Transverse colon (tissue), 4 donors: ENCODE measurements around the gene TVP23C. TPM values are rescaled to one million over a fixed set of nuclear protein-coding genes. Genes with fewer than 3 reads are reported as not detected.
A peak's percentile ranks its signal among the peaks of the same experiment; 100 is the strongest.

Experiments
- DNase-seq: peaks from one replicate; pipeline ENCODE4 v3.0.0-alpha.2; 2019
- H3K27ac ChIP-seq, 4 donors: fragments of 200-600 bp; sonication (generic); 2 replicates each; pipeline ENCODE4 v1.5.1; 2016 to 2018; ENCODE audit warnings: inconsistent platforms in 4 of 4
- H3K27me3 ChIP-seq: fragments of 200-600 bp; sonication (generic); 2 replicates; pipeline ENCODE4 v1.5.1; 2017; ENCODE audit warnings: inconsistent platforms
- H3K36me3 ChIP-seq, 4 donors: fragments of 200-600 bp; sonication (generic); 2 replicates each; pipeline ENCODE4 v1.5.1; 2017 to 2019; ENCODE audit warnings: inconsistent platforms in 4 of 4
- H3K4me1 ChIP-seq, 4 donors: fragments of 200-600 bp; sonication (generic); 2 replicates each; pipeline ENCODE4 v1.5.1; 2017 to 2020; ENCODE audit warnings: inconsistent platforms in 4 of 4
- H3K4me3 ChIP-seq, 4 donors: fragments of 200-600 bp; sonication (generic); 1 replicate in 1 of 4; 2 replicates in 3 of 4; pipeline versions ENCODE4 v1.5.1 to v1.6.1; 2017 to 2019; ENCODE audit warnings: inconsistent platforms in 4 of 4
- H3K9me3 ChIP-seq, 2 donors: fragments of 200-600 bp; sonication (generic); 2 replicates each; pipeline ENCODE4 v1.5.1; 2017 to 2019; ENCODE audit warnings: inconsistent platforms in 2 of 2
- CTCF ChIP-seq, 5 experiments: fragments of 200-600 bp in 3 of 5; fragments of 450-650 bp in 2 of 5; sonication (generic) in 3 of 5; IDR thresholded peaks; 1 replicate in 2 of 5; 2 replicates in 3 of 5; pipeline ENCODE4 v1.5.1; 2016 to 2017; ENCODE audit warnings: antibody characterized with exemption in 5 of 5, inconsistent platforms in 3 of 5, mild to moderate bottlenecking in 2 of 5, moderate library complexity in 1 of 5
- EP300 ChIP-seq: sonication (generic); formaldehyde crosslinking; IDR thresholded peaks from one replicate; pipeline ENCODE4 v1.6.1; 2017; ENCODE audit warnings: antibody characterized with exemption, low read depth
- POLR2A ChIP-seq: fragments of 450-650 bp; IDR thresholded peaks from one replicate; pipeline ENCODE4 v1.6.1; 2016; ENCODE audit warnings: antibody characterized with exemption, mild to moderate bottlenecking, moderate library complexity
- POLR2AphosphoS5 ChIP-seq, 3 donors: sonication (generic); formaldehyde crosslinking; IDR thresholded peaks; one replicate each; pipeline ENCODE4 v1.6.1; 2016; ENCODE audit warnings: antibody characterized with exemption in 3 of 3
- WGBS, 2 donors: methylation state at CpG; one replicate each; pipeline ENCODE4 v1.1.5; 2018; ENCODE audit warnings: low coverage in 1 of 2; 5-methylcytosine and 5-hydroxymethylcytosine counted together
- in situ Hi-C, 4 donors: fragments of 200-750 bp; cut with MboI; loops; one replicate each; pipeline versions ENCODE4 v1.15.0 to v1.15.1; 2017; ENCODE audit warnings: low sequenced_read_pairs in 3 of 4, low pct_ligation_motif_present in 1 of 4, low pct_unique_long_range_greater_than_20kb in 1 of 4
- intact Hi-C: fragments of 100-400 bp; cut with DNase I; formaldehyde crosslinking; loops from one replicate; pipeline ENCODE4 v1.15.1; 2023; ENCODE audit warnings: low total_unique reads
- total RNA-seq, 4 donors: library from RNA; depleted of rRNA; stranded (reverse); fragments of >200 nt; gene quantifications; one replicate each; pipeline ENCODE4 v1.1.0, GENCODE V29; 2016

The TVP23C gene
- total RNA-seq, 4 donors from 2014 or later: 15.0 to 457 (median 33.7) TPM

- in situ Hi-C loops: no loop called here
These were observed 95.2 kb downstream of the TVP23C start for GRCh38 chr17:15468126-15468525.

GRCh38 chr17:15467592-15467991 lies 95.7 kb downstream of the TVP23C start, which contains the start of gene CDRT4:
Gene CDRT4 (minus strand): TSS chr17:15467621. CDS start chr17:15440238, 27,383 bp downstream.
- Histone ChIP-seq H3K9me3 (no peaks in the 10 kb centered on the region), H3K27me3 (no peaks in the 10 kb centered on the region), H3K4me3 (no peak within 1 kb of the TSS), H3K4me1 (peaks cover 6 to 19% (median 13%) of the 10 kb centered on the region in 4 donors), H3K27ac (peak within 1 kb of the TSS in 2 of 4 donors; percentile 27 to 40), H3K36me3 (no peaks in the 10 kb centered on the region)
- intact Hi-C loops (no loop called here), in situ Hi-C loops (no loop called here)
- WGBS, 2 donors: 93 to 94% methylated on average over 3 of the region's 3 CpGs
- TF ChIP-seq EP300 (no peak), POLR2AphosphoS5 (IDR thresholded peaks at IDR 0.05) (no peak), POLR2A (no peak), CTCF (IDR thresholded peaks at IDR 0.05) (no peak)
- no peak for DNase-seq

More at GRCh38 chr17:15468126-15468525, 95.2 kb downstream of the TVP23C start:
- H3K9me3 ChIP-seq: no peaks in the 10 kb centered on the region
- TF ChIP-seq POLR2AphosphoS5 (IDR thresholded peaks at IDR 0.05): peak; percentile 28 to 60 (median 37)
- no peak for TF ChIP-seq POLR2A
- no peaks in the 10 kb centered on the region for H3K36me3 ChIP-seq
- 28% methylated on average over 4 of the region's 4 CpGs; no CpG with 5 or more reads in 1 of the 2 donors for WGBS, 2 donors
- H3K4me1 ChIP-seq: peaks cover under 1 to 21% (median 14%) of the 10 kb centered on the region in 4 donors
- peak; percentile 39 for DNase-seq
- no peak overlapping the region for H3K4me3 ChIP-seq
- intact Hi-C loops: no loop called here
- H3K27ac ChIP-seq: peak overlapping the region in 2 of 4 donors; percentile 27 to 40
- H3K27me3 ChIP-seq: no peaks in the 10 kb centered on the region

GRCh38 chr17:15466131-15466530 lies 97.2 kb downstream of the TVP23C start:
- Histone ChIP-seq H3K27ac (no peak overlapping the region), H3K4me1 (peaks cover 6 to 19% (median 13%) of the 10 kb centered on the region in 4 donors), H3K9me3 (no peaks in the 10 kb centered on the region), H3K4me3 (no peak overlapping the region), H3K27me3 (no peaks in the 10 kb centered on the region), H3K36me3 (no peaks in the 10 kb centered on the region)
- intact Hi-C loops (no loop called here), in situ Hi-C loops (no loop called here)
- TF ChIP-seq POLR2AphosphoS5 (IDR thresholded peaks at IDR 0.05) (no peak), EP300 (no peak), CTCF (IDR thresholded peaks at IDR 0.05) (no peak), POLR2A (no peak)
- DNase-seq: no peak
- 82 to 92% methylated on average over 4 to 6 of the region's 6 CpGs for WGBS, 2 donors

- Histone ChIP-seq H3K36me3 (no peaks in the 10 kb centered on the region), H3K9me3 (no peaks in the 10 kb centered on the region), H3K4me3 (no peak overlapping the region), H3K27me3 (no peaks in the 10 kb centered on the region), H3K4me1 (peaks cover 6 to 17% (median 13%) of the 10 kb centered on the region in 4 donors), H3K27ac (no peak overlapping the region)
- no peak for DNase-seq
- in situ Hi-C loops (no loop called here), intact Hi-C loops (no loop called here)
- 80 to 98% methylated on average over 1 to 2 of the region's 2 CpGs for whole genome bisulfite sequencing, 2 donors
- TF ChIP-seq EP300 (no peak), POLR2AphosphoS5 (IDR thresholded peaks at IDR 0.05) (no peak), POLR2A (no peak), CTCF (IDR thresholded peaks at IDR 0.05) (no peak)
These were observed 98.1 kb downstream of the TVP23C start for GRCh38 chr17:15465045-15465701.
